RWPE2 (cell line): ENCODE results near the gene PAFAH1B2.

Experiments
- ATAC-seq: fragments of 200-7000 bp; cut with Tn5 transposase; 3 replicates; pipeline ENCODE4 v1.9.1; 2021; ENCODE audit warnings: low read depth
- DNase-seq: peaks from one replicate; pipeline ENCODE4 v3.0.0-alpha.2; 2020; ENCODE audit warnings: low spot score
- H3K27ac ChIP-seq: fragments of 450-650 bp; 2 replicates; pipeline ENCODE4 v1.5.1; 2017; ENCODE audit warnings: mild to moderate bottlenecking; ENCODE audit not compliant: poor library complexity, severe bottlenecking
- H3K27me3 ChIP-seq: fragments of 250-450 bp; sonication (Bioruptor Pico); 2 replicates; pipeline ENCODE4 v1.5.1; 2021; ENCODE audit warnings: mild to moderate bottlenecking, moderate library complexity; ENCODE audit not compliant: insufficient read depth, poor library complexity, severe bottlenecking
- H3K36me3 ChIP-seq: fragments of 250-450 bp; sonication (Bioruptor Pico); 2 replicates; pipeline ENCODE4 v1.5.1; 2020; ENCODE audit warnings: low read depth, mild to moderate bottlenecking, moderate library complexity
- H3K4me1 ChIP-seq: fragments of 250-450 bp; sonication (Bioruptor Pico); 2 replicates; pipeline ENCODE4 v1.5.1; 2021; ENCODE audit warnings: mild to moderate bottlenecking, moderate library complexity; ENCODE audit not compliant: insufficient read depth, poor library complexity, severe bottlenecking
- H3K4me3 ChIP-seq: fragments of 250-450 bp; sonication (Bioruptor Pico); 2 replicates; pipeline ENCODE4 v1.5.1; 2021; ENCODE audit warnings: mild to moderate bottlenecking, moderate library complexity; ENCODE audit not compliant: severe bottlenecking
- H3K9me3 ChIP-seq: fragments of 250-450 bp; sonication (Bioruptor Pico); 2 replicates; pipeline ENCODE4 v1.5.1; 2021; ENCODE audit warnings: mild to moderate bottlenecking, moderate library complexity; ENCODE audit not compliant: severe bottlenecking
- CTCF ChIP-seq: fragments of 450-650 bp; IDR thresholded peaks from one replicate; pipeline ENCODE4 v1.5.1; 2017; ENCODE audit warnings: mild to moderate bottlenecking, moderate library complexity; ENCODE audit not compliant: poor library complexity, severe bottlenecking

Gene PAFAH1B2

GRCh38 chr11:117169736-117170135 lies 25.6 kb downstream of the PAFAH1B2 start:
- H3K9me3 ChIP-seq = no peaks in the 10 kb centered on the region
- DNase-seq = no peak
- ATAC-seq = no peak
- TF ChIP-seq CTCF = no peak
- H3K4me1 ChIP-seq = no peaks in the 10 kb centered on the region
- no peak overlapping the region for H3K4me3 ChIP-seq
- H3K27ac ChIP-seq = no peak overlapping the region
- peaks cover 63% of the 10 kb centered on the region for H3K36me3 ChIP-seq
- no peaks in the 10 kb centered on the region for H3K27me3 ChIP-seq

GRCh38 chr11:117170210-117170609 lies 26.1 kb downstream of the PAFAH1B2 start:
- Histone ChIP-seq H3K4me3 (no peak overlapping the region), H3K9me3 (no peaks in the 10 kb centered on the region), H3K36me3 (peaks cover 60% of the 10 kb centered on the region), H3K27me3 (no peaks in the 10 kb centered on the region), H3K27ac (no peak overlapping the region), H3K4me1 (no peaks in the 10 kb centered on the region)
- TF ChIP-seq CTCF = no peak
- no peak for DNase-seq
- no peak for ATAC-seq

- no peak for ATAC-seq
- DNase-seq = no peak
- H3K27ac ChIP-seq = no peak overlapping the region
- H3K4me1 ChIP-seq = no peaks in the 10 kb centered on the region
- H3K9me3 ChIP-seq = no peaks in the 10 kb centered on the region
- no peak for TF ChIP-seq CTCF
- peaks cover 52% of the 10 kb centered on the region for H3K36me3 ChIP-seq
- H3K27me3 ChIP-seq = no peaks in the 10 kb centered on the region
- no peak overlapping the region for H3K4me3 ChIP-seq
These were observed 26.9 kb downstream of the PAFAH1B2 start for GRCh38 chr11:117171007-117171403.

GRCh38 chr11:117171404-117172061 lies 27.4 kb downstream of the PAFAH1B2 start:
- no peak overlapping the region for H3K4me3 ChIP-seq
- DNase-seq (no peak), ATAC-seq (no peak)
- H3K27ac ChIP-seq = no peak overlapping the region
- no peaks in the 10 kb centered on the region for H3K4me1 ChIP-seq
- H3K9me3 ChIP-seq = no peaks in the 10 kb centered on the region
- no peak for TF ChIP-seq CTCF
- H3K27me3 ChIP-seq = no peaks in the 10 kb centered on the region
- H3K36me3 ChIP-seq = peaks cover 46% of the 10 kb centered on the region

- TF ChIP-seq CTCF = no peak
- Histone ChIP-seq H3K4me3 (no peak overlapping the region), H3K36me3 (peaks cover 33% of the 10 kb centered on the region), H3K27me3 (no peaks in the 10 kb centered on the region), H3K9me3 (no peaks in the 10 kb centered on the region), H3K27ac (peak overlapping the region; percentile 28), H3K4me1 (peaks cover 2% of the 10 kb centered on the region)
- DNase-seq = no peak
- ATAC-seq = no peak
These were observed 28.8 kb downstream of the PAFAH1B2 start for GRCh38 chr11:117172724-117173421.
